Uterus (tissue), 2 donors: ENCODE measurements around the gene OTOS.

Source experiments
- POLR2A ChIP-seq, 2 donors: fragments of 450-650 bp; IDR thresholded peaks; one replicate each; pipeline ENCODE4 v1.6.1; 2016; ENCODE audit warnings: antibody characterized with exemption in 2 of 2, mild to moderate bottlenecking in 1 of 2, moderate library complexity in 1 of 2
- TF ChIP-seq, protein P1 (sequence below), 4 experiments: fragments of 200-600 bp in 2 of 4; fragments of 450-650 bp in 2 of 4; sonication (generic) in 2 of 4; IDR thresholded peaks; one replicate each; pipeline ENCODE4 v1.5.1; 2016 to 2019; ENCODE audit warnings: antibody characterized with exemption in 4 of 4, mild to moderate bottlenecking in 2 of 4, moderate library complexity in 1 of 4

DNA sequence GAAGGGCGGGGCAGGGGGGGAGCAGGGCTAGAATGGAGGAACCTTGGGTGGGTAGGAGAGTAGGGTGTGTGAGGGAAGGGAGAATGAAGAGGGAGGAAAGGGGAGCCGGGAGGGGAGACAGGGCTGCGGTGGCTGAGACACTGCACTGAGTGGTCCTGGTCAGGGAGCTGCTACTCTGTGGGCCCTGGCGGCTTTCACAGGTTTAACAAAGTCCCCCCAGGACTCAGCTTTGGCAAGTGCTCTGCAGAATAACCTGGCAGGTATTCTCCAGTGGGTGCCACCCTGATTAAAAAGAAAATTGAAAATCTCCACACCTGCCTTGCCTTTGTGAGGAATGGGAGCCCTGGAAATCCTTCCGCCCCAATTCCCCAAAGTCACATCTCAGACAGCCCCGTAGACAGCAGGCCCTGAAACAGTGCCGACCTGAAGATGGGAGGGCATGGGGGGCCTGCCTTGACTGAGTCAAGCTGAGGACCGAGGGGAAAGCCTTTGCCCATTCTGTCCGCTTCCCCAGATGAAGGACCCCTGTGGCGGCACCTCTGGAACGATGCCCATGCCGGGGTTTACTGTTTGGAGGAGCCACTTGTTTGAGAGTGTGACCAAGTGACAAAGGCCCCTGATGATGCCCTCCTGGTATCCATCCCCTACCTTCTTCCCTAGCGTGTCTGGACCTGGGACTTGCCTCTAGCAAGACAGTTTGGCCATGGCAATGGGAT is 43.6 kb upstream of the OTOS start:
- TF ChIP-seq, protein P1, sequence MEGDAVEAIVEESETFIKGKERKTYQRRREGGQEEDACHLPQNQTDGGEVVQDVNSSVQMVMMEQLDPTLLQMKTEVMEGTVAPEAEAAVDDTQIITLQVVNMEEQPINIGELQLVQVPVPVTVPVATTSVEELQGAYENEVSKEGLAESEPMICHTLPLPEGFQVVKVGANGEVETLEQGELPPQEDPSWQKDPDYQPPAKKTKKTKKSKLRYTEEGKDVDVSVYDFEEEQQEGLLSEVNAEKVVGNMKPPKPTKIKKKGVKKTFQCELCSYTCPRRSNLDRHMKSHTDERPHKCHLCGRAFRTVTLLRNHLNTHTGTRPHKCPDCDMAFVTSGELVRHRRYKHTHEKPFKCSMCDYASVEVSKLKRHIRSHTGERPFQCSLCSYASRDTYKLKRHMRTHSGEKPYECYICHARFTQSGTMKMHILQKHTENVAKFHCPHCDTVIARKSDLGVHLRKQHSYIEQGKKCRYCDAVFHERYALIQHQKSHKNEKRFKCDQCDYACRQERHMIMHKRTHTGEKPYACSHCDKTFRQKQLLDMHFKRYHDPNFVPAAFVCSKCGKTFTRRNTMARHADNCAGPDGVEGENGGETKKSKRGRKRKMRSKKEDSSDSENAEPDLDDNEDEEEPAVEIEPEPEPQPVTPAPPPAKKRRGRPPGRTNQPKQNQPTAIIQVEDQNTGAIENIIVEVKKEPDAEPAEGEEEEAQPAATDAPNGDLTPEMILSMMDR (IDR thresholded peaks at IDR 0.05): no peak
- TF ChIP-seq POLR2A (IDR thresholded peaks at IDR 0.05): no peak
